Amniotic stem cell (primary cell): ENCODE results near the gene UBE2F.
"Not testable (repeated sequence)": the region's sequence is repeated elsewhere in the genome, so short reads cannot be mapped to it uniquely, and the experiment has no call there.

ENCODE experiments used
- DNase-seq: peaks from one replicate; lab custom pipeline; 2025; lab: John Stamatoyannopoulos, UW

UBE2F gene

DNA sequence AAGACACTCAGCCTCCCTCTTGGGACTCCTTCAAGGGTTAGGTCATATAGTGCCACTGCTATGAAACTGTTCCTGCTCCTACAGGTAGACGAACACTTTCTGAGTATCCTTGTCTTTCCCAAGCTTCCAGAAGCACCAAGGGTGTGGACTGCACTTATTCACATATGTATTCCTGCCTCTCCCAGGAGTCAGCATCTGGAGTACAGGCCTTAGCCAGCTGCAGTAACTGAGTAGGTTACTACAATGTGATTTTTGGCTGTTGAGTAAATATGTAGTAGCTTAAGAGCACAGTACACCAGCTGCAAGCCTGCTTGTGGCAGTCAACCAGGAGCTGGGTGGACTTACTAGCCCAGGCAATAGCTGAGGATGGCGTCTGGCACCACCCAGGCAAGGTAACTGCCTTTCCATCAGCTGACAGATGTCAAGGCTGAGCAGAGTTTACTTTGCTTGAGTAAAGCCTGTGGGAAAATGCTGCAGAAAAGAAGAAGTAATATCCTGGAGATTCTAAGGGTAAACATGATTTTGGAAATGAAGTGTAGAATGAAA is 80.0 kb downstream of the UBE2F start:
- no peak for DNase-seq

DNA sequence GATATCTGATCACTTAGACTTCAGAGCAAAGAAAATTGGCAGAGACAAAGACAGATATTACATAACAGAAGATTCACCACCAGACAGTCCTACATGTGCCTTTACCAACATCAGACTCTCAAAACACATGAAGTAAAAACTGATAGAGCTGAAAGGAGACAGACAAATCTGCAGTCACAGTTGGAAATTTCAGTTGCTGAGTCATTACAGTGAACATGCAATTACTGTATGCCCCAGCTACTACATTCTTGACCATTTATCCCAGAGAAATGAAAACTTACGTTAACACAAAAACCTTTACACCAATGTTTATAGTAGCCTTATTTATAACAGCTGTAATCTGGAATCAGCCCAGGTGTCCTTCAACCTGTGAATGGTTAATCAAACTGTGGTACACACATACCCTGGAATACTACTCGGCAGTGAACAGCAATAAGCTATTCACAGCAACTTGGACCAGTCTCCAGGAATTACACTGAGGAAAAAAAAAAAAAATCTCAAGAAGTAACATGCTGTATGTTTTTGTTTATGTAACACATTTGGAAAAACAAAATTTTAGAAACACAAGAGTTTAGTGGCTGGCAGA is 86.5 kb downstream of the UBE2F start:
- DNase-seq, result no peak

DNA sequence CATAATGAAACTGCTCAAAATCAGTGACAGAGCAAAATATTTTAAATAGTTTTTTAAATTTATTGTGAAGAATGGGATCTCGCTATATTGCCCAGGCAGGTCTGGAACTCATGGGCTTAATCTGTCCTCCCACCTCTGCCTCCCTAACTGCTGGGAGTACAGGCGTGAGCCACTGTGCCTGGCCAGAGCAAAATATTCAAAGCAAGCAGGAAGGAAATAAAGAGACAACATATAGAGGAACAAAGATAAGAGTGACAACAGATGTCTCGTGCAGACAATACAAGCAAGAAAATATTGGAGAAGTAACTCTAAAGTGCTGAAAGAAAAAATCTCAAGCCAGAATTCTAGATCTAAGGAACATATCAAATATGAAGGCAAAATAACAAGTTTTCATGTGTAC is 89.0 kb downstream of the UBE2F start:
- DNase-seq, result no peak

DNA sequence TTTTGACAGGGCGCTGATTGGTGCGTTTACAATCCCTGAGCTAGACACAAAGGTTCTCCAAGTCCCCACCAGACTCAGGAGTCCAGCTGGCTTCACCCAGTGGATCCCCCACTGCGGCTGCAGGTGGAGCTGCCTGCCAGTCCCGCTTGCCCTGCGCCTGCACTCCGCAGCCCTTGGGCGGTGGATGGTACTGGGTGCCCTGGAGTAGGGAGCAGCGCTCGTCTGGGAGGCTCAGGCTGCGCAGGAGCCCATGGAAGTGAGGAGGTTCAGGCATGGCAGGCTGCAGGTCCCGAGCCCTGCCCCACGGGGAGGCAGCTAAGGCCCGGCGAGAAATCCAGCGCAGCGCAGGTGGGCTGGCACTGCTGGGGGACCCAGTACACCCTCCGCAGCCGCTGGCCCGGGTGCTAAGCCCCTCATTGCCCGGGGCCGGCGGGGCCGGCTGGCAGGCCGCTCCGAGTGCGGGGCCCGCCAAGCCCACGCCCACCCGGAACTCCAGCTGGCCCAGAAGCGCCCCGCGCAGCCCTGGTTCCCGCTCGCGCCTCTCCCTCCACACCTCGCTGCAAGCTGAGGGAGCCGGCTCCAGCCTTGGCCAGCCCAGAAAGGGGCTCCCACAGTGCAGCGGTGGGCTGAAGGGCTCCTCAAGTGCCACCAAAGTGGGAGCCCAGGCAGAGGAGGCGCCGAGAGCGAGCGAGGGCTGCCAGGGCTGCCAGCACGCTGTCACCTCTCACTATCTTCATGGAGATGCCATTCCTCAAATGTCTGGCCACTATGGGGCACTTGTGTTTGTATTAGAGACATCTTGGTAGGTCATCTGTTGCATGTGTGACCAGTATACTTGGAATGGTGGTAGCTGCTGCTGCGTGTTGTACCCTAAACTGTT is 91.1 kb downstream of the UBE2F start:
- not testable (repeated sequence) for DNase-seq

DNA sequence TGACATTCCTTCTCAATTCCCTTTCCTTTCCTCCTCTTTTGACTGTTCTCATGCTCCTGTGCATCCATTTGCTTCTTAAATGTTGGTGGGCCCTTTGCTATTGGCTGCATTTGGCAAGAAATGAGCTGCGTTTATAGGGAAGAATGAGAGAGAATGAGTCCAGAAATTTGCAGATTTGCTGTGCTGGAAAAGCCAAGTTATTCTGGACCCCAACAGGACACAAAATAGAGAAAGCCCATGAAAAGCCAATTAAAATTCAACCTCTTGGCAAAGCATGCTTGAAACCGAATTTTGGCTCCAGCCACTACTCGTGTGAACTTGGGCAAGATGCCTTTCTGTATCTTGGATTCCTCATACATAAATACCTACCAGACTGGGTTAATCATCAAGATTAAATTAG is 92.7 kb downstream of the UBE2F start:
- DNase-seq, result no peak

DNA sequence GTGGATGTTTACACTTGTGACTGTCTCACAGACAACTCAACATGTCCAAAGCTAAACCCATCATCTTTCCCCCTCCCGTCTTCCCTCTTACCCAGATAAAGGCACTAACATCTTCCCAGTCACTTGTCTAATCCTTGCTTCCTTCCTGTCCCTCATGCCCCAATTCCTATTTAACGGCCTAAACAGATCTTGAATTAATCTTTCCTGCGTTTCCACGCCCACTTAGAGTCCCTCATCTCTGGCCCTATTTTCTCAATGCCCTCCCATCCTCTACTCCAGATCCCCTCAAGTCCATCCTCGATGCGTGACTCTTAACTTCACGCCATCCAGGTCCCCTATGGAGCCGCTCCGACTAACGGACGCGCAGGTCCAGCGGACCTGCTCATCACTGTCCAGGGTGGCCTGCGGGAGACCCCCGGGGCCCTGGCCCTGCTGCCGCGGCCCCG is 93.3 kb downstream of the UBE2F start:
- no peak for DNase-seq

DNA sequence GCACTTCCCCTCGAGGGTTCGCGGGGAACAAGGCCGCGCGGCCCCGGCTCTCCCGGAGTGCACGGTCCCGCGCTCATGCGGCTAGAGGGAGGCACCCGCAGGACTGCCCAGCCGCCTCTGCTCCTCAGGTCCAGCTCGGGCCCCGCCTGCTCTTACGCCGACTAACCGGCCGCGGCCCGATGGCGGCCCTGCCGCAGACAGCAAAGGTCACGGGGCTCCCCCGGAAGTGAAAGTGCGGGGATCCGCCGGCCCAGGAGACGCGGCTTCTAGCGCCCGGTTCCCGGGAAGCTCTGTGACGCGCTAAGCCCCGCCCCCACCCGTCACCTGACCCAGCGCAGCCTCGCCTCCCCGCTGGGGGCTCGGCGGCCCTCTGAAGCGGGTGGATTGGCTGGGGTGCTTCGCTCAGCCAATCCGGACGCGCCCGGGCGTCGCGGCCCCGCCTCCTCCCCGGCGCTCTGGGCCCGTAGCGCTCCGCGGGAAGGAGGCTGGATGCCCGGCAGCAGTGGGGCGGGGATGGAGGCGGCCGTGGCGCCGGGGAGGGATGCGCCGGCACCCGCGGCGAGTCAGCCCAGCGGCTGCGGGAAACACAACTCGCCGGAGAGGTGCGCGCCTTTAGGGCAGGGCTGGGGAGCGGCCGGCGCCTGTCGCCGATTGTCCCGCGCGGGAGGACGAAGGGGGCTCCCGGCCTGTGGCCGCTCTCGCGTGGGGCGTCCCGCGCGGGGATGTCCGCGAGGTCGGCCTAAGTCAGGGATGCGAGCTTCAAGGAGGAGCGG is 93.9 kb downstream of the UBE2F start, which contains the start of gene SCLY:
Gene SCLY, plus strand, starts transcription at position 460 of the 773 bp plus-strand sequence. Its CDS starts 54 bp downstream, at position 514.
- DNase-seq, result peak; percentile 95

DNA sequence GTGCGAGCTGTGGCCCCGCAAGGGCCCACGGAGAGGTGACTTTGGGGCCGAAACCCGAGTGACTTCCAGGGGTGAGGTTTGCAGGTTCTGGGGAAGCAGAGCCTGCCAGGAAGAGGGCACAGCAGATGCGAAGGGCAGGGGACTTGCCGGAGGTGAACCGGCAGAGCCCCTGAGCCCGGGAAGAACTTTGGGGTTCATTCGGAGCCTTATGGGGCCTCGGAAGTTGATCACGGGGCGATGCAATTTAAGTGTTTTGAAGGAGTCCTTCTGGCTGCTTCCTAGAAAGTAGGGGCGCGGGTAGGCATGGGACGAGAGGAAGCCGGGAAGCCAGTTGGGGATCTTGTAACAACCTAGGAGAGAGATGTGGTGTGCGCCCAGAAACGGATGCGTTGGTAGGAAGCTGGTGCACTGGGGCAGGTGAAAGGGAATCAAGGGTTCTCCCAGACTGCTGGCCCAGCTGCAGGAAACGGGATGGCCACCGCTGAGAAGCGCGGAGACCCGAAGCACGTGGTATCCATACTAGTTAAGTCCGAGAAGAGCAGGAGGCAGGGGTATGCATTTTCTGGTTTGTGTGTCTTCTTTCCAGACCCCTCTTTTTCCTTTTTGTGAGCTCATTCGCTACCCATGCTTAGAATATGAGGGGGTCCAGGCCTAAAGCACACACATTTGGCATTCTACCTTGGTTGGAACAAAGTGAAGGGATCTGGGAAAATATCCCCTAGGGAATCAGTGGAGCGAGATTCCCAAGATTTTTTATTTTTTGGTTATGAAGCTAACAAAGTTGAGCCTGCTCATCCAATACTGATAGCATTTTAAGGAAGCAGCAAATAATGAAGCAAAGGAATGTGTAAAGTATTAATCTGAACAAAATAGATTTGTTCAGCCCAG is 94.7 kb downstream of the UBE2F start:
- DNase-seq, result no peak

DNA sequence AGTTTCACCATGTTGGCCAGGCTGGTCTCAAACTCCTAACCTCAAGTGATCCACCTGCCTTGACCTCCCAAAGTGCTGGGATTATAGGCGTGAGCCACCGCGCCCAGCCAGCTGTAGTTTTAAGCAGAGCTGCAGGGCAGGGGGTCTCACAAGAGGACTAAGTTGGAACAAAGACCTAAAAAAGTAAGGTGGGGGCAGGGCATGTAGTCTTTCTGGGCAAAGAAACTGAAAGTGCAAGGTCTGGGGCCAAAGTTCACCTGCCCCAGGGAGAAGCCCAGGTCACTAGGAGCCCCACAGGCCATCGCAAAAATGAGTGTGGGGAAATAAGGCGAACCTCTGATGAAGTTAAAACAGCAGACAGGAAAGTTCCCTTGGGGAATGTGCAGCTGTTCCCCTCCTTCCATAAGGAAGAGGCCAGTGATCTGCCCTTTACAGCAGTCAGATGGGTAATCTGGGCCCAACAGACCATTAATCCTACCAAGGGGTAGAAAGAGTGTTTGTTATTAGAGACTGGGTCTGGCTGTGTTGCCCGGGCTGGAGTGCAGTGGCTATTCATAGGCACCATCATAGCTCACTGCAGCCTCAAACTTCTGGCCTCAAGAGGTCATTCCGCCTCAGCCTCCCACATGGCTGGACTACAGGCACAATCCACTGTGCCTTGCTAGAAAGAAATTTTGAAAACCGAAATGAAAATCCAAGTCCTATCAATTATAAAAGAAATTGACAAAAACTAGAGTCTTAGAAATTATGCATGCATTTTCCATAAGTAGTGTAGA is 96.8 kb downstream of the UBE2F start:
- DNase-seq, result no peak

DNA sequence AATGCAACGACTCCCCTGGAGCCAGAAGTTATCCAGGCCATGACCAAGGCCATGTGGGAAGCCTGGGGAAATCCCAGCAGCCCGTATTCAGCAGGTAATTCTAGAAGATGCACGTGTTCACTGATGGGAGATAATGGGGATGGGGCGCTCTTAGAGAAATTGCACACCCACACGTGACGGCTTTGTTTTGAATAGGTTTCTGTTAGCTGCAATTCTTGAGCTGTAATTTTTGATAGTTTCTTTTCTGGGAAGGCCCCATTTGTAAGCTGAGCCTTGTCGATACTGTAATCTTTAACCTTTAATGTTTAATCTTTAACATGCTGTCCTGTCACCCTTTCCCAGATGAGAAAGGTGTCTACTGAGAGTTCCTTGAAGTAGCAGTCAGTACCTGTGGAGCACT is 97.6 kb downstream of the UBE2F start:
- no peak for DNase-seq

DNA sequence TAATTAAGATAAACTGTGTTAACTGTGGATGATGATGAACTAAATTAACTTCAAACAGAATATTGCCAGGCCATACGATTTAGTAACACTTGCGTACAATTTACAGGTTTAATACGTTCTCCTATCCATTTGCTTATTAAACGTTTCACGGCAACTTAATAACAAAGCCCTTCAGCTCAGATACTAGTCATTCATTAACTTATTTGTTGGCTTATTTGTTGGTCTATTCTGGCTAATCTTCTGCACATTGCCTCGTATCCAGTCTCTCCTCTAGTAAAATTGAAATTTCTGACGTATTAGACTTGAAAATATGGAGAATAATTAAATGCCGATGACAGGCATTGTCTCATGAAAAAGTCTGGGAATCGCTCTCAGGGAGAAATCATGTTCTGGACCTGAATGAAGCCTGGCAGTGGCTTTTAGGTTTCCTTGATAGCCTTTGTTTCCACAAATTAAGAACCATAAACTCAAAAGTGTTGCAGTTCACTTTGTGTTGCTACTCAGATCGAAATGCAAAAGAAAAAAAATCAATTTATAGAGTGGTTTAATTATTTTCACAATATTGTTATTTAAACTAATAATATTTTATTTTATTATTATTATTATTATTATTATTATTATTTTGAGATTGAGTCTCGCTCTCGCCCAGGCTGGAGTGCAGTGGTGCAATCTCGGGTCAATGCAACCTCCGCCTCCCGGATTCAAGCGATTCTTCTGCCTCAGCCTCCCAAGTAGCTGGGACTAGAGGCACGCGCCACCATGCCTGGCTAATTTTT is 98.4 kb downstream of the UBE2F start:
- no peak for DNase-seq

DNA sequence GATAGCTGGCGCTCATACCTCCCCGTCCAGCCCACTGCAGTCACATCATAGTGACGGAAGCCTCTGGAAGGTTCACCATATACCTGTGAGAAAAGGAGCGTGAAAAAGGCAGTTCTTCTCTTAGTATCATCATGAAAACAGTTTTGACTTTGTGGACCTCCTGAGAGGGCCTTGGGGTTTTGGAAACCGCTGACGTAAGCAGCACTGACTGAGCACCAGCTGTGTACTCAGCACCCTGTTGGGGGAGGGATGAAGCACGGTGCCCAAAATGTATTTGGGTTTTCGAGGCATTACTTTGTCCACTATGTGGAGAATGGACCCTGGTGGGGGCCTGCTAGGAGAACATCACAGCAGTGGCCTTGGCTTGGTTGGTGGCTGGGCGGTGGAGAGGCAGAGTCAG is 99.4 kb downstream of the UBE2F start:
- no peak for DNase-seq

DNA sequence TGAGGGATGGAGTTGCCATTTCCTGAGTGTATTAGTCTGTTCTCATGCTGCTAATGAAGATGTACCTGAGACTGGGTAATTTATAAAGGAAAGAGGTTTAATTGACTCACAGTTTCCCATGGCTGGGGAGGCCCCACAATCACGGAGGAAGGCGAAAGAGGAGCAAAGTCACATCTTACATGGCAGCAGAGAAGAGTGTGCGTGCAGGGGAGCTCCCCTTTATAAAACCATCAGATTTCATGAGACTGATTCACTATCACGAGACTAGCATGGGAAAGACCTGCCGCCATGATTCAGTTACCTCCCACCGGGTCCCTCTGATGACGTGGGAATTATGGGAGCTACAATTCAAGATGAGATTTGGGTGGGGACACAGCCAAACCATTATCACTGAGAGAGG is 99.9 kb downstream of the UBE2F start:
- DNase-seq, result not testable (repeated sequence)

DNA sequence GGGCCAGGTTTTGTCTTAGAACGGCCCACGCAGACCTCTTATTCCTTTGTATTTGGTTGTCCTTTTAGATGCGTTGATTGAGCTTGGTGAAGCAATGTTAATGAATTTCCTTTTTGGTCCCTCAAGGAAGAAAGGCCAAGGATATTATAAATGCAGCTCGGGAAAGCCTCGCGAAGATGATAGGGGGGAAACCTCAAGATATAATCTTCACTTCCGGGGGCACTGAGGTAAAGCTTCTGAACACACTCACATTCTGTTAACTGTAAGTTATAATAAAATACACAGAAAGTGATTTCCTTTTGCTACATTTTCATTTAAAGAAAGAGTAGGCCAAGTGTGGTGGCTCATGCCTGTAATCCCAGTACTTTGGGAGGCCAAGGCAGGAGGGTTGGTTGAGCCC is 101.1 kb downstream of the UBE2F start:
- DNase-seq, result no peak

DNA sequence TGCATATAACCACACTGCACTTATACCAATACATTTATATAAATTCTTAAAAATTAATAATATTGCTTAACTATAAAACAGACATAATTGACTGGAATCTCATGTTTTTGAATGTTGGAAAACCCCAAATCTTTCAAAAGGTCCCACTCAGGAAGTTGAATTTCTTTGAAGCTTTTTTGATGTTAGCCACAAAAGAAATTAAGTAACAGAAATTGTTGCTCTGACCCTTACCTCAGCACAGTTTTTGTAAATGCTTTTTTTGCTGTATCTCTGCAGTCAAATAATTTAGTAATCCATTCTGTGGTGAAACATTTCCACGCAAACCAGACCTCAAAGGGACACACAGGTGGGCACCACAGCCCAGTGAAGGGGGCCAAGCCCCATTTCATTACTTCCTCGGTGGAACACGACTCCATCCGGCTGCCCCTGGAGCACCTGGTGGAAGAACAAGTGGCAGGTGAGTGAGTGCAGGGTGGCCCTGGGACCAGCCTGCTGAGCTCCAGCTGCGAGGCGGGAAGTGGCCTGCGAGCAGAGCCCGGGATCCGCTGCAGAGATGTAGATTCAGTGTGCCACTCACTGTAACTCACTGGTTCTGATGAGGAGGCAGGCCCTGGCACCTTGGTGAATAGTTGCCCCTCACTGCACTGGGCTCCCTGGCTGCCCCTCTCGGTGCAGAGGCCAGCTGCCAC is 102.4 kb downstream of the UBE2F start:
- no peak for DNase-seq

DNA sequence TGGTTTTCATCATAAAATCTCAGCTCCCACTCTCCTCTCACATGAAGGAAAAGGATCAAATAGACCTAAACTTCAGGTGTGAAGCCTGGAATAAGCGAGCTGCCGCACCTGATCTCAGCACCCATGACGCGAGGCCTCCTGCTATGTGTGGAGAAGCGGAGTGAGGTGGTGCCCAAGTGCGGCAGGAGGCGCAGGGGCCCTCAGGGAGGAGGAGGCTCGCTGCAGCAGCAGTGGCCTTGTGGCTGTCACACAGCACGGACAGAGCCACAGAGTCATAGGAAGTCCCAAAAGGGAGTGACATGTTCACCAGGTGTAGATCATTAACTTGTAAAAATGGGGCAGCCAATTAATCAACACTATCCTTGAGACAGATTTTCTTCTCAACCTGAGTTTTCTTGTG is 103.1 kb downstream of the UBE2F start:
- DNase-seq, result no peak

DNA sequence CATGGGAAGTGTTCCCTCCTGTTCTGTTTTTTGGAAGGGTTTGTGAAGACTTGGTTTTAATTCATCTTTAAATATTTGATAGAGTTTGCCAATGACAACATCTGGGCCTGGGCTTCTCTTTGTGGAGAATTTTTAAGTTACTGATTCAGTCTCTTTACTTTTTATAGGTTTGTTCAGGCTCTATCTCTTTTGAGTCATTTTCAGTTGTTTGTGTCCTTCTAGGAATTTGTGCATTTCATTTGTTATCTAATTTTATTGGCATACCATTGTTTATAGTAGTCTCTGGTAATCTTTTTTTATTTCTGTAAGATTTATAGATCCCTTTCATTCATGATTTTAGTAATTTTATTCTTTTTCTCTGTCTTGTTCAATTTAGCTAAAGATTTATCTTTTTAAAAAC is 108.6 kb downstream of the UBE2F start:
- DNase-seq, result no peak

DNA sequence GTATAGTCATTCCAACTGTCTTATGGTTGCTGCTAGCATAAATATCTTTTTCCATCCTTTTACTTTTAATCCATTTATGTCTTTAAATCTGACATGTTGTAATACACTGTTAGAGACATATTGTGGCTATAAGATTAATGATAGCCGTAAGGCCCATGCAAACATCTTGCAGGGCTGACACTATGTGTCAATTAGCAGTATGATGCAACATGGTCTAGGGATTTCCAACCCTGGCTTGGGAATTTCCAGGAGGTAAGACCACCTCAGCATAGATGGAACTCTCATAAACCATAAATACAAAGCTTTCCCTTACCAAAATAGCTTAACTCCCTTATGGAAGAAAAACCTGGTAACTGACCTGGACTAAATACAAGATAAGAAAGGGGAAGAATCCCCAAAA is 110.5 kb downstream of the UBE2F start:
- DNase-seq, result no peak

DNA sequence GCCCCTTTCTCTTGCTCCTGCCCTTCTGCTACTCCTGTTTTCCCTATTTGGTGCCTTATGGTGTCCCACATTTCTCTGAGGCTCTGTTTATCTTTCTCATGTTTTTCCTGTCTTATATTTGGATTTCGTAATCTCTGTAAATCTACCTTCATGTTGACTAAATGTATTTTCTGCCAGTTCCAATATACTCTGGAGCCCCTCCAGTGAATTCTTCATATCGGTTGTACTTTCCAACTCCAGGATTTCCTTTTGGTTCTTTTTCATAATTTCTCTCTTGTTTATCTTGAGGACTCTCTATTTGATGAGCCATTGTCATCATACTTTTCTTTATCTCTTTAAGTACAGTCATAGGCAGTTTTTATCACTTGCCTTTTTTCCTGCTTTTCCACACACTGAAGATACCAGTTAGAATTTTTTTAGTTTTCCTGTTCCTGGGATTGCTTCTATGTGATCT is 113.1 kb downstream of the UBE2F start:
- no peak for DNase-seq
